SK-N-SH (cell line): Measurements from ENCODE around the gene GINS3.

Experiments
- CHD2 ChIP-seq: fragments of 150-350 bp; IDR thresholded peaks from 2 replicates; pipeline ENCODE4 v1.6.1; 2018; ENCODE audit warnings: low read length; ENCODE audit not compliant: partially characterized antibody
- CTCF ChIP-seq: fragments of 200-600 bp; sonication (generic); IDR thresholded peaks from 2 replicates; pipeline ENCODE4 v1.6.1; 2017; ENCODE audit warnings: antibody characterized with exemption, mild to moderate bottlenecking, moderate library complexity
- ELF1 ChIP-seq: IDR thresholded peaks from 2 replicates; pipeline ENCODE4 v1.4.0; 2012
- EP300 ChIP-seq, 2 experiments: IDR thresholded peaks; 2 replicates each; pipeline versions ENCODE4 v1.4.0 to v1.6.1; 2012; ENCODE audit warnings: borderline replicate concordance in 1 of 2, low read depth in 1 of 2, low read length in 1 of 2
- MEF2A ChIP-seq: IDR thresholded peaks from 2 replicates; pipeline ENCODE4 v1.4.0; 2012; ENCODE audit warnings: low read depth, borderline replicate concordance
- NFIC ChIP-seq: IDR thresholded peaks from 2 replicates; pipeline ENCODE4 v1.4.0; 2012; ENCODE audit warnings: borderline replicate concordance
- POLR2AphosphoS5 ChIP-seq: IDR thresholded peaks from 2 replicates; pipeline ENCODE4 v1.6.1; 2012; ENCODE audit warnings: low read depth, low read length
- RAD21 ChIP-seq: IDR thresholded peaks from 2 replicates; pipeline ENCODE4 v1.6.1; 2012; ENCODE audit warnings: mild to moderate bottlenecking, low read length
- REST ChIP-seq: IDR thresholded peaks from 2 replicates; pipeline ENCODE4 v1.6.1; 2012; ENCODE audit warnings: mild to moderate bottlenecking, low read depth, low read length, moderate library complexity
- SIN3A ChIP-seq: IDR thresholded peaks from 2 replicates; pipeline ENCODE4 v1.6.1; 2012; ENCODE audit warnings: low read depth, mild to moderate bottlenecking, low read length, moderate library complexity, borderline replicate concordance
- SMC3 ChIP-seq: IDR thresholded peaks from 2 replicates; pipeline ENCODE4 v1.6.1; 2012; ENCODE audit warnings: low read depth, low read length, improper control_type of control experiment
- TAF1 ChIP-seq: IDR thresholded peaks from 2 replicates; pipeline ENCODE4 v1.6.1; 2012; ENCODE audit warnings: low read depth, mild to moderate bottlenecking, low read length, moderate library complexity, borderline replicate concordance
- USF2 ChIP-seq: fragments of 150-350 bp; IDR thresholded peaks from 2 replicates; pipeline ENCODE4 v1.6.1; 2017; ENCODE audit warnings: antibody characterized with exemption, low read length, low read depth, borderline replicate concordance
- ZBTB33 ChIP-seq: IDR thresholded peaks from 2 replicates; pipeline ENCODE4 v1.4.0; 2012; ENCODE audit warnings: low read depth, borderline replicate concordance

GRCh38 chr16:58419241-58419990 lies 27.1 kb downstream of the GINS3 start:
- TF ChIP-seq CHD2 (no peak), SMC3 (no peak), CTCF (no peak), EP300 (IDR thresholded peaks at IDR 0.05; ENCODE audit: borderline replicate concordance in 1 of 2, low read depth in 1 of 2, low read length in 1 of 2) (no peak), POLR2AphosphoS5 (no peak), ELF1 (no peak), USF2 (no peak), RAD21 (no peak), SIN3A (no peak), REST (no peak), MEF2A (no peak), TAF1 (no peak), NFIC (no peak), ZBTB33 (no peak)
